LNCaP clone FGC (cell line): Measurements from ENCODE around the gene MYO5A.

Experiments used
- DNase-seq: peaks from one replicate; pipeline ENCODE4 v3.0.0-alpha.2; 2011; ENCODE audit warnings: low read depth
- H3K4me3 ChIP-seq: 2 replicates; pipeline ENCODE4 v1.5.1; 2011; ENCODE audit warnings: mild to moderate bottlenecking, low read depth, low read length, control low read depth
- CTCF ChIP-seq: IDR thresholded peaks from 2 replicates; pipeline ENCODE4 v1.5.1; 2012; ENCODE audit warnings: mild to moderate bottlenecking; ENCODE audit not compliant: control insufficient read depth, insufficient read depth; ENCODE audit errors: extremely low read depth

Gene MYO5A

GRCh38 chr15:52257734-52258062 is 271.0 kb downstream of the MYO5A start:
- no peak overlapping the region for H3K4me3 ChIP-seq
- TF ChIP-seq CTCF: no peak
- no peak for DNase-seq
